ENCODE measurements around the gene CYB5B.
"Not testable (repeated sequence)": the region's sequence is repeated elsewhere in the genome, so short reads cannot be mapped to it uniquely, and the experiment has no call there.

CYB5B gene

GRCh38 chr16:69410219-69410990 is 14.0 kb upstream of the CYB5B start:
- DNase-seq, result no peak

DNA sequence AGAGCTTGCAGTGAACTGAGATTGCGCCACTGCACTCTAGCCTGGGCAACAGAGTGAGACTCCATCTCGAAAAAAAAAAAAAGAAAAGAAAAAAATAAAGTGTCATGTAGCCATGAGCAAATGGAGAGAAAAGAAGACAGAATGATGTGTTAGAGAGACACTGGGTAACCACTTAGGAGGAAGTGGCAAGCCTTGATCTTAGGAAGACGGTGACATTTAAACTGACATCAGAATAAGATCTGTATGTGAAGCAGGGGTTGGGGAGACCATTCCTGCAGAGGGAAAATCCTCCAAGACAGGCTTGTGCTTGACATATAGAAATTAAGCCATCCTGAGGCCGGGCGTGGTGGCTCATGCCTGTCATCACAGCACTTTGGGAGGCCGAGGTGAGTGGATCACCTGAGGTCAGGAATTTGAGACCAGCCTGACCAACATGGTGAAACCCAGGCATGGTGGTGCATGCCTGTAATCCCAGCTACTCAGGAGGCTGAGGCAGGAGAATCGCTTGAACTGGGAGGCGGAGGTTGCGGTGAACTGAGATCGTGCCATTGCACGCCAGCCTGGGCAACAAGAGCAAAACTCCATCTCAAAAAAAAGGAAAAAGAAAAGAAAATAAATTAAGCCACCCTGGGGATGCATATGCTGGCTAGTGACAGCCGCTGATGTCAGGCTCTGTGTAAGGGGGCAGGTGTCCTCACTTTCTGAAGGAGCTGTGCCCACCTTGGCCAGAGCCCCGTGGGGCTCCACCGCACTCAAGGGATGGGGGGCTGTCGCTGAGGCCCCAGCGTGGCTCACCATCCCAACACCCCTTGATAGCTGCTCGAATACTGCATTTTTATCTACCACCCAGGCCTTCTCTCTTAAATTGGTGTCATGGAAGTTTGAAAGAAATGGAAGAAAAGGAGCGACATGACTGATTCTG is 13.1 kb upstream of the CYB5B start:
- DNase-seq, result no peak

GRCh38 chr16:69412287-69412686 is 12.1 kb upstream of the CYB5B start:
- no peak for DNase-seq

- DNase-seq, result no peak
Measured at GRCh38 chr16:69413045-69413664, 11.3 kb upstream of the CYB5B start.

DNA sequence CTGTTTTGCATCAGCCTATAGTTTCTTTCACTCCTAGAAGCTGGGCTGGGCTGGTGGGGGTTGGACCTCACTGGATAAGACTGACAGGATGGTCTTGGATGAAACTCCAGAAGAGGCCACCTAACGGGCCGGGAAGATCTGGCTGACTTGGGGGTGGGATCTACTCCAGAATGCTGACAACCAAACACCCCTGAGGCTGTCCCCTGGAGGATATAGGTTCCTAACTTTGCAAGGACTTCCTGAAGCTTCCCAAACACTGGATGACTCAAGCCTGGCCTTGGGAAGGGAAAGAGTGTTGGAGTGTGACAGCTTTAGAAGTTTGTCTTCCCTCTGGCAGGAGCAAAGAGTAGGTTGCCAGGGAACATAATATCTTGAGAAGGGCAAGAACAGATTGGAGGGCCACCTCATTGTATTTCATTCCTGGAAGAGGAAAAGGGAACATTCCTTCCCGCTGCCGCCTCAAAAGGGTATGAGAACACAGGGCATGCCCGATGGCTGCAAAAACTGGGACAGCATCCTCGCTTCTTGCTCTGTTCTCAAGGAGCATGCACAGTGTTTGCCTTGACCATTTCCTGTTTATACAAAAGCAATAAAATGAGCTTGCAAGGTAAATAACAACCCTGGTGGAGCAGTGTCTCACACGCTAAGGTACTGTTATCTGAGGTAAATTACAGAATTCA is 6.8 kb upstream of the CYB5B start:
- no peak for DNase-seq

- no peak for DNase-seq
Measured at GRCh38 chr16:69419956-69420355, 4.5 kb upstream of the CYB5B start.

- no peak for DNase-seq
Measured at GRCh38 chr16:69423189-69423588, 1.2 kb upstream of the CYB5B start.

DNA sequence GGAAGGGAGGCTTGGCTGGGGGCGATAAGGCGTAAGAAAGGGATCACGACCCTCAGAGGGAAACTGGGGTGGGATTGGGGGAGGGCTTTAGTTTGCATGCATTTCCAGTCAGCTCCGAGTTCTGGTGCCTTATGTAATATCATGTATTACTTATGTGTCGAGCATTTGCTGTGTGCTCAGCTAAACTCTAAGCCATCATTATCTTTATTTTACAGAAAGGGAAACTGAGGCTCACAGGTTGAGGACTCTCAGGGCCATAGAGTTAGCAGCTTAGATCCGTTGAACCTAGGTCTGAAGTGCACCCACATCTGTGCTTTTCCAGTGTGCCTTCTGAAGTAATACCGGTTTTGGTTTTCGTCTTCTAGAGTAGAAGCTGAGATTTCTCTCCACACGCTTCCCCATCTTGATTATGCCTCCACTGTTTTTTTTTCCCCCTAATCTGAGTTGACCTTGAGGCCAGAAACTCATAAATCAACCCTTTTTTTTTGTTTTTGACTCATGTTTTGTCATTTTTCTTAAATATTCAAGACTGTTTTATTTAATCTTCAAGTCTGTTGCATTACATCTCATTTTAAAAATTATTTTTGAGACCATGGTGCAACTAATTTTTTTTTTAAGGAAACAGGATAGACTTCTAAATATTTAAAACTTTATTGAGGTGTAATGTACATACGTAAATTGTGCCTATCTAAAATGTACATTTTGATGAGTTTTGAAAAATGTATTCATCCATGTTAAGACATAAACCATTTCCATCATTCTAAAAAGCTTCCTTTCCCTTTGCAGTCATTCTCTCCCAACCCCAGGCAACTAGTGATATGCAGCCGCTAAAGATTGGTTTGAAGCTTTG is 741 bp downstream of the CYB5B start:
- no peak for DNase-seq

GRCh38 chr16:69428652-69429051 is 4.2 kb downstream of the CYB5B start:
- no peak for DNase-seq

GRCh38 chr16:69429058-69429640 is 4.7 kb downstream of the CYB5B start:
- DNase-seq, result not testable (repeated sequence)

- DNase-seq, result no peak
Measured at GRCh38 chr16:69431948-69432468, 7.6 kb downstream of the CYB5B start.

DNA sequence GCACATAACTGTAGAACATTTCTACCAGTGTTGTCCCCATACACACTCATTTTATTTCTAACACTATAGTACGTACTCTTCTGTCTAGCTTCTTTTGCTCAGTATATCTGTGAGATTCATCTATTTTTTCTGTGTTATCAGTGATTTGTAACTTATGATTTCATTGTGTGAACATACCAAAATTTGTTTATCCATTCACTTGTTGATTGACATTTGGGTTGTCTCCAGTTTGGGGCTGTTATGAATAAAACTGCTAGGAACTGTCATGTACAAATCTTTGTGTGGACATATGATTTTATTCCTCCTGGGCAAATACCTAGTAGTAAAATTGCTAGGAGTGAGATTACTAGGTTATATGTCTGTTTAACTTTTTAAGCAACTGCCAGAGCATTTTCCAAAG is 9.6 kb downstream of the CYB5B start:
- no peak for DNase-seq

DNA sequence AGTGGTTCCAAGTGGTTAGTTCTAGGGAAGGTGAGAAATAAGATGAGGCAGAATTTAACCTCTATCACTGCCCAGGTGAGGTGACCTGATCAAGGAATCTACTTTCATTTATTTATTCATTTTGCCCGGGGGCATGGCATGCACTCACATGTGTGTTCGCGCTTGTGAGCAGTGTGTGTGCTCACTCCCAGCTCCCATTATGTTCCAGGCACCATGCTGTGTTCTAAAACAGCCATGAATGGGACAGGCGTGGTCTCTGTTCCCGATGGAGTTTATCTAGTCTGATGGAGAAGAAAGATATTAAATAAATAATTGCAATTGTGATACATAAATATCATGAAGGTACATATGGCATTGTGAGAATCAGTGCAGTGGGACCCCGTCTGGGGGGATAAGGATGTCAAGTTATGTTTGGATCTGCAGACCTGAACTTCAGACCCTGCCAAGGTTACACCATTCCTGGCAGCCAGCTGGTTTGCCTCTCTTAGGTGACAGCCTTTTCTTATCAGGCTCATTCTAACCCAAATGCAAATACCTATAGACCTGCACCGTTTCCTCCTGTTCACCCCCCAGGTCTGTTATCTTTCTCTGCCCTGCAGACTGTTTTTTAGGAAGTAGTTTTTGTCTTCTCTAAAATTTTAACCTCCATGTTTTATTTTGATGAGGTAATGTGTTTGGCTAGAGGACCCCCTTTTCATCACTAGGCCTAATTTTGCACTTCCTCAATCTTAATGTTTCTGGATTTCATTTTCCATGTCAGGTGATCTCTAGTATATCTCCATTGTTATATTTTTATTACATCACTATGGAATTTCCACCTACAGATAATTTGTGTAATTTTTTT is 11.8 kb downstream of the CYB5B start:
- no peak for DNase-seq

- DNase-seq, result no peak
Measured at GRCh38 chr16:69436896-69437295, 12.5 kb downstream of the CYB5B start.

GRCh38 chr16:69438465-69438864 is 14.0 kb downstream of the CYB5B start:
- DNase-seq, result no peak

DNA sequence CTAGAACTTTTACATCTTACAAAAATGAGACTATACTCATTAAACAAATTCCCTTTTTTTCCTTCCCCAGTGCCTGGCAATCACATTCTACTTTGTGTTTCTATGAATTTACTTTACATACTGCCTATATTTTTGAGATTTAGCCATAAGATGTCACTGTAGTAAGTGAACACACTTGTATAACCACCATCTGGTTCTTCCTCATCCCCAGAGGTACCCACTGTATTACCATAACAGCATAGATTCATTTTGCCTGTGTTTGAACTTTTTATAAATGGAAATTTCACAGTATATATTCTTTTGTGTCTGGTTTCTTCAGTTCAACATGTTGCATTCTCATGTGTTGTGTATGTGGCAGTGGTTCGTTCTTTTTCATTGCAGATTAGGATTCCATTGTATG is 15.8 kb downstream of the CYB5B start:
- DNase-seq, result no peak

GRCh38 chr16:69441030-69441429 is 16.6 kb downstream of the CYB5B start:
- not testable (repeated sequence) for DNase-seq

- DNase-seq, result no peak
Measured at GRCh38 chr16:69443927-69444631, 19.7 kb downstream of the CYB5B start.

DNA sequence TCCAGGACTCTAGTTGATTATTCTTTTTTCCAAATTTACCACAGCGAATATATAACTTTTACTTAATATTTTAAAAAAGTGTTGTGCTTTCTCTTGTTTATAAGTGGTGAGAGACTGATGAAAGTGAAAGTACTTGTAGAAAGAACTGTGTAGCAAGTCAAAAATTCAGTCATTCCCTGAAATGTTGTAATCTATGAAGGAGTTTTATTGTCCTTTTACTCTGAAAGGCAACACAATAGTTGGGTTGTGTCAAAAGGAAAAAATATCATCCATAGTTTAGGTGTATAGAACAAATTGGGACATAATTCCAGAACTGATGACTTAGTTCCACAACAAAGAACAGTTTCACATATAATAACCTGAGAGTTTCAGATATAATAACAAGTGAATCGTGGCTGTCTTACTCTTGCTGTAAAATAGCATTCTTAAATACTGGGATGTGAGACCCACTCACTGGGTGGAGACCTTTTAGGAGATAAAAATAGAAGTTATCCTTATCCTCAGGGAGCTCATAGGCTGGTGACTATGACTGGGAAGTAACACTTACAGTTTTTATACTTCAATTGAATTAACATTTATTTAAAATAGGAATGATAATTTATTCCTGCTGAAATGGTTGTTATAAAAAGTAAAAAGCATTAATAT is 20.6 kb downstream of the CYB5B start:
- DNase-seq, result no peak
